A549 treated with ZK216348 at 1 μM for 4 hours (cell line): Measurements from ENCODE around the gene ERVV-1. TPM values are rescaled to one million over a fixed set of nuclear protein-coding genes. Genes with fewer than 3 reads are reported as not detected.

ENCODE experiments used
- total RNA-seq: library from RNA; stranded (reverse); fragments of 200-300 nt; extraction: Qiagen RNA extraction; gene quantifications from 5 replicates; pipeline ENCODE4 v1.2.3, GENCODE V29; 2022; ENCODE audit warnings: low read depth

ERVV-1 gene
- total RNA-seq: not detected in 5 replicates

GRCh38 chr19:53013621-53014020, at the start of gene ERVV-1:
Gene ERVV-1 (plus strand): TSS chr19:53013921. CDS start chr19:53014091, 170 bp downstream.

Other genes starting within 250 kb of the ERVV-1 start
- 0.07 to 0.34 TPM (median 0.22 TPM) in 4 of 5 replicates, not detected in the other for gene ZNF600, start 227.1 kb upstream of the ERVV-1 start, total RNA-seq
- gene ZNF28, start 192.3 kb upstream of the ERVV-1 start, total RNA-seq: 0.62 to 2.0 TPM (median 1.2 TPM) in 5 replicates
- 0.51 to 0.79 TPM (median 0.70 TPM) in 5 replicates for gene ZNF468, start 156.3 kb upstream of the ERVV-1 start, total RNA-seq
- not detected in 5 replicates for gene ZNF320, start 116.3 kb upstream of the ERVV-1 start, total RNA-seq
- not detected in 5 replicates for gene ZNF888, start 90.5 kb upstream of the ERVV-1 start, total RNA-seq
- 0.12 to 0.59 TPM (median 0.28 TPM) in 3 of 5 replicates, not detected in the others for gene ZNF816, start 51.0 kb upstream of the ERVV-1 start, total RNA-seq
- not detected in 5 replicates for gene ERVV-2, start 30.8 kb downstream of the ERVV-1 start, total RNA-seq
- 6.3 to 9.0 TPM (median 7.5 TPM) in 5 replicates for gene ZNF160, start 89.5 kb downstream of the ERVV-1 start, total RNA-seq
- gene ZNF415, start 119.0 kb downstream of the ERVV-1 start, total RNA-seq: not detected in 5 replicates
- not detected in 5 replicates for gene ZNF347, start 145.1 kb downstream of the ERVV-1 start, total RNA-seq
- gene ZNF665, start 179.4 kb downstream of the ERVV-1 start, total RNA-seq: not detected in 5 replicates
- gene ZNF677, start 241.0 kb downstream of the ERVV-1 start, total RNA-seq: not detected in 5 replicates
- gene VN1R2, start 244.4 kb downstream of the ERVV-1 start, total RNA-seq: not detected in 5 replicates